Eye (tissue), 1 donor: ENCODE data around the gene ACCS.
A peak's percentile ranks its signal among the peaks of the same experiment; 100 is the strongest.

Experiments
- DNase-seq: peaks from one replicate; pipeline ENCODE4 v3.0.0-alpha.2; 2015

ACCS gene

GRCh38 chr11:44046182-44046581 lies 19.9 kb upstream of the ACCS start:
- DNase-seq, result no peak

- DNase-seq, result no peak
Observed at GRCh38 chr11:44047298-44047697, 18.8 kb upstream of the ACCS start.

- DNase-seq, result no peak
Observed at GRCh38 chr11:44047931-44048431, 18.1 kb upstream of the ACCS start, which contains the start of gene ACCSL. TSS of gene ACCSL (plus strand) at chr11:44047981. CDS start at chr11:44048037, 56 bp downstream.

DNA sequence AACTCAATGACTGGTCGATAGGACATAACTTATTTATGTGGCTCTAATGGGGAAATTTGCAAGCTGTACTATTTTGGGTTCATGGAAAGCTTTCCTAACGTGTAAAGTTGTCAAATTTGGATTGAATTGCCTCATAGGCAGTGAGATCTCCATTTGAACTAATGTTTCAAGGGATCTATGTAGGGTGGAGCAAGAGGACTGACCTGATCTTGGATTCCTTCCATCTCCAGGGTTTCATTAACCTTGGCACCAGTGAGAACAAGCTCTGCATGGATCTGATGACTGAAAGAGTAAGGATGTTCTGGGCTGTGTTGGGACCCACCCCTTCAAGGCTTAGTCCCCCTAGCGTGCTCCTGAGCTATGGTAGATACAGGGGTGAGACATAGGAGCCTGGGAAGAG lies 16.2 kb upstream of the ACCS start:
- DNase-seq, result no peak

GRCh38 chr11:44051171-44051570 lies 14.9 kb upstream of the ACCS start:
- DNase-seq, result no peak

- DNase-seq, result no peak
Observed at GRCh38 chr11:44057340-44057739, 8.7 kb upstream of the ACCS start.

GRCh38 chr11:44058275-44058674 lies 7.8 kb upstream of the ACCS start:
- no peak for DNase-seq

DNA sequence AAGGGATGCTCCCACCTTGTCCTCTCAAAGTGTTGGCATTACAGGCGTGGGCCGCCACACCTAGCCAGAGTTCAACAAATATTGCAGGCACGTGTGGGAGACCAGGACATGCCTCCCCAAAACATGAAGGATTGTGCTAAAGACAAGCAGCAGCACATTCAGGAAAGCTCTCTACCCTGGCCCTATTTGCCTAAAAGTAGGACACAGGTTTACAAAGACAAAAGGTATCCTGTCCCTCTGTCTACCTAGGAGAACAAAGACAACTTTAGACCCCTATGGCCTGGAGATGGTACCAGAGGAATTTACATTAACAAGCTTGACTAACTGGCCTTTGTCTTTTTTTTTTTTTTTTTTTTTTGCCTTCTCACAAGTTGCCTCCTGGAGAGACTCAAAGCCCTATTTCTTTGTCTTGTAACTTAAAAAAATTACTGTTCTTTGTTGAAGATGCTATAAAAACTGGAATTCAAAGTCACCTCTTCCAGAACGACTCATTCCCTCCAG lies 859 bp upstream of the ACCS start:
- no peak for DNase-seq

GRCh38 chr11:44066732-44067141 lies 667 bp downstream of the ACCS start:
- no peak for DNase-seq

GRCh38 chr11:44067266-44067665 lies 1.2 kb downstream of the ACCS start:
- no peak for DNase-seq

DNA sequence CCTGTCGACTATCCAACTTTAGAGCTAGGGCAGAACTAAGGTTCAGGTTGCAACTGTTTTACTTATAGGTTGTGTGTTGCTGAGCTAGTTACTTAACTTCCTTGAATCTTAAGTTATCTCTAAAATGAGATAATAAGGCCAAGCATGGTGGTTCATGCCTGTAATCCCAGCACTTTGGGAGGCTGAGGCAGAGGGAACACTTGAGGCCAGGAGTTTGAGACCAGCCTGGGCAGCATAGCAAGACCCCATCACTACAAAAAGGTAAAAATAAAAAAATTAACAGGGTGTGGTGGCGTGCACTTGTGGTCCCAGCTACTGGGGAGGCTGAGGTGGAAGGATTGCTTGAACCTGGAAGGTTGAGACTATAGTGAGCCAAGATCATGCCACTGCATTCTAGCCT lies 2.1 kb downstream of the ACCS start:
- no peak for DNase-seq

GRCh38 chr11:44071157-44071556 lies 5.1 kb downstream of the ACCS start:
- no peak for DNase-seq

- no peak for DNase-seq
Observed at GRCh38 chr11:44072757-44073658, 6.9 kb downstream of the ACCS start.

DNA sequence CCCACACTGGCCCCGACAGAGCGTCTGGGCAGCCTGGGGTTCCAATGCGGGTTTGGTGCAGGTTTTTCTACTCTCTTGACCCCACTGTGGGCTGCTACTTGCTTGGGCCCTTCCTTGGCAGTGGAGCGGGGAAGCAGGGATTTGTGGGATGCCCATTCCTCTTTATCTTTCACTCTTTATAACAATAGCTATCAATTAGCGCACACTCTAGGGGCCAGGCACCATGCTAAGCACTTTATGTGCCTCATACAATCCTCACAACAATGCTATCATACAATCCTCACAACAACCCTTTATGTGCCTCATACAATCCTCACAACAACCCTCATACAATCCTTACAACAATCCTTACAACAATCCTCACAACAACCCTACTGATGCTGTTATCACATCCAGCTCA lies 12.7 kb downstream of the ACCS start:
- no peak for DNase-seq

DNA sequence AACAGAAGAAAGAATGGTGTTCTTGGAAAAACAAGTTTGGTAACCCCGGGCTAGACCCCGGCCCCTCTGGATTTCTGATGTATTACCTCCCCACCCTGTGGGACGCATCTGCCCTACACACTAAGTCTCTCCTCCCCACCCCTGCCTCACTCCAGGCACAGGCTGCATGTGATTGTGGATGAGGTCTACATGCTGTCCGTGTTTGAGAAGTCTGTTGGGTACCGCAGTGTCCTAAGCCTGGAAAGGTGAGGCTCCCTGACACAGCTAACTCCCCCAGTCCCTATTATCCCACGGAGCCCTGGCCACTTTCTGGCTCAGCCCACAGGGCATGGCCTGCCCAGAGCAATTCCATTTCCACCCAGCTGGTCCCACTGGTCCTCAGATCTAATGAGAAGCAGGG lies 13.3 kb downstream of the ACCS start:
- no peak for DNase-seq

- DNase-seq, result no peak
Observed at GRCh38 chr11:44080951-44081350, 14.9 kb downstream of the ACCS start.

DNA sequence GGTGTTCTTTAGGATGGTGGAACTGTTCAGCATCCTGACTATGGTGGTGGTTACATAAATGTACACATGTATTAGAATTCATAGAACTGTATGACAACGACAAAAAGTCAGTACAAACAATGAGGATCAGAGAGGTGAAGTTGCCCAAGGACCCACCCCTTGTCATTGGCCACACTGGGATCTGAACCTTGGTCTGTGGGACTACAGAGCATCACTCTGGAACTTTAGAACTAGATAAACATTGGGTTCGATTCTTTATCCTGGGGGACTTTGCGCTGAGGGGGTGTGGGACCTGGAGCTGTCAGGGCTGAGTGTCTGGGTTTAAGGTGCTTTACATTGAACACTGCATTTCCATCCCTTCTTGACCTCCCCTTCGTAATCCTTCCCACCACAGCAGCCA lies 16.6 kb downstream of the ACCS start:
- no peak for DNase-seq

DNA sequence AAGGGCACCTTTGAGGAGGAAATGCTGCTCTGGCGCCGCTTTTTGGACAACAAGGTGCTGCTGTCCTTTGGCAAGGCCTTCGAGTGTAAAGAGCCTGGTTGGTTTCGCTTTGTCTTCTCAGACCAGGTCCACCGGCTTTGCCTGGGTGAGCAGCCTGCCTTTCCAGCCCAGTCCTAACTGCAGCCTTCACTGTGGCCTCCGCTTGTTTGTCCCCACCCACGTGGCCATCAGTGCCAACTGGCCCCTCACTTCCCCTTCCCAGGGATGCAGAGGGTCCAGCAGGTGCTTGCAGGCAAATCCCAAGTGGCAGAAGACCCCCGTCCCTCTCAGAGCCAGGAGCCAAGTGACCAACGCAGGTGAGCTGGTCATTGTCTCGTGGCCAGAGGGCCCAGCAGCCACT lies 17.4 kb downstream of the ACCS start:
- no peak for DNase-seq

DNA sequence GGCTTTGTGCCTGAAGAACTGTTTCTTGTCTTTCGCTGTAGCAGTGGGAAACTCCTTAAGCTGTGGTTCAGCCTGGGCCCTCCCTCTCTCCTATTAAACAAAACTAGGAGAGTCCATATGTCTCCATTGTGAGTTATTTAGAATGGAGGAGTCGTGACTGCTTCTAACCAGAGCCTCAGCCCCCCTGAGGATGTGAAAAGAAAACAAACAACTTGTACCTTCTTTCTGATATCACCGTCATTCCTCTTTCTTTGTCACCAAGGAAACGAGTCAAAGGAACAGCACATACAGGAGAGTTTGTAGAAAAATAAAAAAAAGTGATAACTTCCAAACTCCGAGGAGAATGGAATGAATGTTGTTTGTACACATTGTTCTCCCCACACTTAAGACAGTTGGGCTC lies 17.8 kb downstream of the ACCS start:
- DNase-seq, result no peak

DNA sequence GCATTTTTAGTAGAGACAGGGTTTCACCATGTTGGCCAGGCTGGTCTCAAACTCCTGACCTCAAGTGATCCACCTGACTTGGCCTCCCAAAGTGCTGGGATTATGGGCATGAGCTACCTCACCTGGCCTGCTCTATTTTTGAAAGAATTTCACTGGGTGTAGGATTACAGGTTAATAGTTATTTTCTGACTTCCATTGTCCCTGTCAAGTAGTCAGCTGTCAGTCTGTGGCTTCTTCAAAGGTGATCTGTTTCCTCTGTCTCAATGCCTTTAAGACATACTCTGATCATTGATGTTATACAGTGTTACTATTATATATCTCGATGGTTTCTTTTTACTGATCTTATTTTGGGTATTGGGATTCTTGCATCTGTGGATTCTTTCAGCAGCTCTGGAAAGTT lies 19.3 kb downstream of the ACCS start:
- no peak for DNase-seq

DNA sequence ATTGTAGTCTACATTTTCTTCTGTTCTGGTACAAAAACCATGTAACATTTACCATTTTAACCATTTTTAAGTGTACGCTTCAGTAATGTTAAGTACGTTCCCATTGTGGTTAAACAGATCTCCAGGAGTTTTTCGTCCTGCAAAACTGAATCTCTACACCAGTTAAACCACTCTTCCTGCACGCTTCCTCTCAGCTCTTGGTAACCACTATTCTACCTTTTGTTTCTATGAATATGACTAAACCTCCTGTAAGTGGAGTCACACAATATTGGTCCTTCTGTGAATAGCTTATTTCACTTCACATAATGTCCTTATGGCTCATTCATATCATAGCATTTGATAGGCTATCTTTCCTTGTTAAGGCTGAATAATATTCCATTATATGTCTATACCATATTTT lies 22.3 kb downstream of the ACCS start:
- DNase-seq, result no peak

GRCh38 chr11:44088871-44089270 lies 22.8 kb downstream of the ACCS start:
- no peak for DNase-seq

DNA sequence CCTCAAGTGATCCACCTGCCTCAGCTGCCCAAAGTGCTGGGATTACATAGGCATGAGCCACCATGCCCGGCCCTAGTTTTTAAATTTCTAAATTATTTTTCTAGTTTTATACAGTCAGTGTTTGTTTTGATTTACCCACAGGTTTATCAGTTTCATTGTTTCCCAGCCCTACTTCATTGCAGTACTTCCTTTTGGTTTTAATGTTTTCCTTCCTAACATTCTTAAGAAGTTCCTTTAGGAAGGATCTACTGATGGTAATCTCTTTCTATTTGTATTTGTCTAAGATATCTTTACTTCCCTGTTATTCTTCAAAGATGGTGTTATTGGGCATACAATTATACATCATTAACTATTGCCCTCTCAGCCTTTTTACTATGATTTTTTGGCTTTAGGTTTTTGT lies 24.5 kb downstream of the ACCS start:
- no peak for DNase-seq

DNA sequence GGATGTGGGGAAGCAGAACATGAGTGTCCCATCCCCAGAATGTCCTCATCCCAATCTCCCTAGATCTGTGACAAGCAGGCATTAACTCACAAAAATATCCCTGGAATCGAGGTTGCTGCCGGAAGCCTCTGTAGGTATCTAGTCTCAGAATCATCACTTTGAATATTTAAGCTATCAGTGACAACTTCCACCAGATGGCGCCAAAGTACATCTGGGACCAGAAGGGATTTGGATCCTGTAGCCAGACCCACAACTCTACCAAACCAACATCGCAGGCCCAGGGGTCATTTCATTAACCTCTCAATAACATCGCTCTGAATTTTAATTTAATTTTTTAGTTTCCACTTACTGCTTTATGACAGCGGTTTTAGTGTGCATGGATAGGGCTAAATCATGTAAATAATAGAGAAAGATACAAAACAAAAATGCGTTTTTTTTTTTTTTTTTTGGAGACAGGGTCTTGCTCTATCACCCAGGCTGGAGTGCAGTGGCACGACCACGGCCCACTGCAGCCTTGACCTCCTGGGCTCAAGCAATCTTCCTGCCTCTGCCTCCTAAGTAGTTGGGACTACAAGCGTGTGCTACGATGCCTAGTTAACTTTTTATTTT lies 28.3 kb downstream of the ACCS start:
- DNase-seq, result peak; percentile 95
